GM19099 (cell line): ENCODE data around the gene NOL4L.

ENCODE experiments used
- POLR2A ChIP-seq: IDR thresholded peaks from 3 replicates; pipeline ENCODE4 v1.6.1; 2011; ENCODE audit warnings: low read depth; ENCODE audit not compliant: insufficient read length; ENCODE audit errors: extremely low read depth

NOL4L gene

DNA sequence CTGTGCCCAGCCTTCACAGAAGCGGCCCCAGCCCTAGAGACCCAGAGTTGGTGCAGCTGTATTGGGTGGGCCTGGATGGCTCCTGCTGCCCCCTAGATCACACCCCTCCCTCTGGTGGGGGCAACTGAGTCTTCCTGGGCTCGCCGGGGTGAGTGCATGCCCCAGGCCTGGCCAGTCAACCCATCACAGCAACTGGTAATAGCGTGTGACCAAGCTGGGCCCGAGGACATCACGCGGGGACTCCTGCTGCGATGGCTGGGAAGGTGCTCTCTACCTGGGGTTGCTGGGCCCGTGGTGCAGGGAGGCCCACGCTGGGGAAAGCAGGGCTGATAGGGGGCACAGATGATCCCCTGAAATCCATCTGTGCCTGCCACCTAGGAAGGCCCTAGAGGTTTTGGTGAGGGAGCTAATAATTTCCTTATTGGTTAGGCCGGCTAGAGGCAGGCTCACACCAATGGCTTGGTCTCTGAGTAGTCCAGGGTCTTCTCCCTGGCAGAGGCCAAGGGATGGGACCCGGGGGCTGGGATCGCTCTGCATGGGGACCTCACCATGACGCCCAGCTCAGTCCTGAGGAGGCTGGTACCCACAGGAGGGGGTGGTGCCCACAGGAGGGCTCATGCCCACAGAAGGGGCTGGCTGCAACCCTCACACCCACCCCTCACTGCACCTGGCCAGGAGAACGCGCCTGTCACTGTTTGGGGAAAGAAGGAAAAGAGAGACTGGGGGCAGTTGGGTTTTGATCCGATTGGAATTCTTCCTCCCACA, 123.1 kb downstream of the NOL4L start:
- no peak for TF ChIP-seq POLR2A

DNA sequence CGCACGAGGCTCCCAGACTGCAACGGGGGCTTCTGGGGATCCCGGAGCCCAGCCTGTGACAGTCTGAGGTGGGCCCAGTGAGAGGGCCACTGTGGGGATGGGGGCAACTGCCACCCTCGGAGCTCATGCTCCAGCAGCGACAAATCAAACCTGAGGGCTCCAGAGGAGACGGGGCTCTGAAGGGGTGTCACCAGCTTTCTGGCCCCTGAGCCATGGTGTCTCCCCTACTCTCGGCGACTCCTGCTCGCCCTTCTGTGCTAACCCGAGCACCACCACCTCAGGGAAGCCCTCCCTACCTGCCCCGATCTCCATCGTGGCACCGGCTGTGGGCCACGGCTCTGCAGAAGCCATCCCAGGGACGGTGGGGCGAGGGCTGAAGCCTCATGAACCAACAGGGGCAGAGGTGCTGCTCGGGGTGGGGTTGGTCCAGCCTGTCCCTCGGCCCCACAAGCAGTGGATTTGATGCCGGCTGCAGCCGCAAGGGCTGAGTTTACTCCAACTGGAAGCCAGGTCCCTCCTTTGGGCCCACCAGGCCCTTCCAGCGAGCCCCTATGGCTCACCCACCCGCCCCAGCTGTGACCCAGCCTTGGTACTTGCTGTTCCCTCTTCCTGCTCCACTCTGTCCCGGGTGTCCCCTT, 124.3 kb downstream of the NOL4L start:
- TF ChIP-seq POLR2A = no peak

DNA sequence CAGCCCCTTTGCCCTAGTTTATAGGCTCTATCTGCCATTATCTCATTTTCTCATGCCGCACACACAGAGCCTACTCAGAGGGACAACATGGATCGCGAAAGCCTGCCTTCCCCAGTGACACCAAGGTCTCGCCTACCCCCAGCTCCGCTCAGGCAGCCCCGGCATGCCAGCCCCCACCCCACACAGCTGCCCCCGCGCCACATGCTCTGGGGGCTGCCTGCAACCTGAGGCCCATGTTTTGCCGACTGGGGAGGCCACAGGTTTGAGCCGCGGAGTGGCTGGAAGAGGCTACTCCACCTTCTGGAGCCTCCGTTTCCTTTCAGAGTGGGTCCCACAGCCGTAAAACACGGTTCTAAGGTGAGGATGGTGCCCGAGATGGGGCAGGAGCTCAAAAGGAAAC, 124.9 kb downstream of the NOL4L start:
- no peak for TF ChIP-seq POLR2A

DNA sequence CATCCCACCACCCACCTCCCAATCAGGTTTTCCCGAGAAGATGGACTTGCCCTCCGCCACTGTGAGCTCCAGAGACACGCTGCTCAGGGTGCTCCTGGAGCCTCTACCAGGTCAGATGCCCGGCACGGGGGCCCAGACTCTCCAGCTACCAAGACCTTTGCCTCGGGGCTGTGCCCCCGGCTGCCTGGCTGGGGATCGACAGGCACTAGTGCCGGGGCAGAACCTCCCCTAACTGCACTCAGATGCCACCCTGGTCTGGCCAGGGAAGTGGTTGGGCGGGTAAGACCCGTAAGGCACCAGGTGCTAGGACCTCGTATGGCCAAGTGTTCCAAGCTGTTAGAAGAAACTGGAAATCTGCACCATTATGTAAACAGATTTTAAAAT, 126.3 kb downstream of the NOL4L start:
- no peak for TF ChIP-seq POLR2A

DNA sequence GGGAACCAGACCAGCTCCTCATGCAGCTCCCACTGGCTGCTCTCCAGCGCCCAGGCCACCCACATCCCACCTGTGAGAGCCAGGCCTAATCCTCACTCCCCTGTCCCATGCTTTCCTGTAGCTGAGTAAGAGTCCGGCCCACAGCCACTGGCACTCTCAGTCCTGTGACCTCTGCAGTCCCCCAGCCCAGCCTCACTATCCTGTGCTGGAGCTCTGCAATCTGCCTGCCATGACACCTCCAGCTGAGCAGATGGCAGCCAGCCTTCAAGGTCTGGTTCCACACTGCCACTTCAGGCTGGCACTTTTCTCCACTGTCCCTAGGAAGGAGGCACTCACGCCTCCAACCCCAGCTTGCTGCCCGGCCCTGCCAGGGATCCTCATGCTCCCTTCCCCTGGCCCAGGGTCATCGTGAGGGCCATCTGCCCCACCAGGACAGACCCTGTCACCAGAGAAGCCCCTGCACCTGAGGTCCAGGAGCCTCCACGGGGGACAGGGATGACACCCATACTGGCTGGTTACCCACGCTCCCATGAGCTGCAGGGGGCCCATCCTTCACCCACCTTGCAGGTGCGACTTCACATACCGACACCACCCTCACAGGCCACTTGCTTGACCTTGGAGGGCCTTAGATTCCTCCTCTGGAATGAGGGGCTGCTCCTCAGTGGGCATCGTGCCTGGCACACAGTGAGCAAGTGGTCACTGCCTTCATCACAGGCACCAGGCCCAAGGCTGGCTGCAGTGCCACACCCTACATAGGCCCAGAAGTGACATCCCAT, 126.9 kb downstream of the NOL4L start:
- TF ChIP-seq POLR2A = no peak

DNA sequence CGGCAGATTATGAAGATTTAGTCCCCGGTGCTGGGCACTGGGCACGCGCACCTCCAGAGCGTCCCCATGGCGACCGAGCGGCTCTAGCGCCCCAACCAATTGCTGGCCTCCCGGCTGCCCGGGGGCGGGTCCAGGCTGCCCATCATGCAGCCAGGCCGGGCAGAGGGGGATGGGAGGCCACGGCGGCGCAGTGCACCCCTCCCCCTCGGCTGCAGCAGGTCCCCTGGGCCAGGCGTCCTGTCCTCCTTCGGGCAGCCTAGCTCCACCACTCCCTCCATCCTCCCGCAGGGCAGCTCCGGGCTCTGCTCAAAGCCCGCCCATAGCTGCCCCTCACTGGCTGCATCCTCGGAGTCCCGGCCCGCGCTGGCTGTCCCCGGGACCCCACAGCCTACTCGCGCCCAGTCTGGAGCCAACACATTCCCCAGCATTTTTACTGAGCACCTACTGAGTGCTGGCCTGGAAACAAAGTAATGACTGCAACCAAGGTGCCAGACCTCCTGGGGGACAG, 127.6 kb downstream of the NOL4L start:
- no peak for TF ChIP-seq POLR2A

DNA sequence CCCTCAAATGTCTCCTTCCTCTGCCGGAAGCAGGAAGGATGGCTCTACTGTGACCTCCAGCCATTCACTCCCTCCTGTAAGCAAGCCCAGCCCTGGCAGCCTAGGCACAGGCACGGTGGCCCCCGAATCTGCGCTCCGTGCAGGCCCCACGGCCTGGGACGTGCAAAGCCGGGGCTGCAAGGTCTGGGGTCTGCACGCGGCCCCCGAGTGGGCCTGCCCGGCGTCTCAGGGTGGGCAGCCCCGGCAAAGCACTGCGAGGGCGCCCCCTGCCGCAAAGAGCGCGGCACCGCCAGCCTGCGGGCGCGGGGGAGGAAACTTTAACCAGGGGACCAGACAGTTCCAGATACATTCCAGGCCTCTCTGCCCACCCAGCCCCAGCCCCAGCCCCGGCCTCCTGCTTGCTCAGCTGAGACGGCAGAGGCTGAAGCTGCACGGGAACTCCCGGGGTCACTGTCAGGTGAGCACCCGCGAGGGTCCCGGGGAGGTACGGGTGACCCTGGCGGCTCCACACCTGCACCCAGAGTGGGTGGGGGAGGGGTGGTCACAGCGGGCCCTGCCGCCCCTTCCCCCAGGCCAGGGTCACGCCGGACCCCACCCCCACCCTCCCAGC, 128.2 kb downstream of the NOL4L start:
- TF ChIP-seq POLR2A = no peak

DNA sequence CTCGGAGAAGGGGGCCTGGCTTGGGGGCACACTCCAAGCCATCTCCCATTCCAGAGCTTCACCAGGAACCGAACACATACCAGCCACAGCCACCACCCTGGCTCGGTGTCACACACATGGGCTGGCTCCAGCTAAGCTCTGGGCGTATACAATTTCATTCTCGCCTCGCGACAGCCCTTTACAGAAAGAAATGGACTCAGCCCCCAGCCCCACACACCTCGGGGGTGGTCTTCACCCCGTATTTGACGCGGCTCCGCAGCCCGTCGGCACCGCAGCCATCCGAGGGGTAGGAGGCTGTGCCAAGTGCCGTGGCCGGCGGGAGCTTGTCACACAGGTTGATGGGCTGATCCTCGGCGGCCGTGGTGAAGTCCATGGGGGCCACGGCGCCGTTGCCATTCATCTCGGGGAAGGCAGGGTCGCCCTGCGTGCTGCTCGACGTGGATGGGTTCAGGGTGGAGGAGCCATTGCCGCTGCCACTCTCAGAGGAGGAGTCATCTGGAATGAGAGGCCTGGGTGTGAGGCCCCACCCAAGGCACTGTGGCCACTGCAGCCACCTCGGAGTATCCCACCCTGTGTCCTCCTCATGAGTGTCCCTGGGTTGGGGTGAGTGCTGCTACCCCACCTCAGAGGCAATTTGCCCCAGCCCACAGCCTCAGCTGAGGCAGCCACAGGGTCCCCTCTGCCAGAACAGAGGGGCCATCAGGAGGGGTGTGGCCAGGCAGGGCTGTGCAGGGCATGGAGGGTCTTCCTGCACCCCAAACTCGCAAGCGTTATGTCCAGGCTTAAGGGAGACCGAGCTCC, 129.0 kb downstream of the NOL4L start:
- TF ChIP-seq POLR2A = no peak

DNA sequence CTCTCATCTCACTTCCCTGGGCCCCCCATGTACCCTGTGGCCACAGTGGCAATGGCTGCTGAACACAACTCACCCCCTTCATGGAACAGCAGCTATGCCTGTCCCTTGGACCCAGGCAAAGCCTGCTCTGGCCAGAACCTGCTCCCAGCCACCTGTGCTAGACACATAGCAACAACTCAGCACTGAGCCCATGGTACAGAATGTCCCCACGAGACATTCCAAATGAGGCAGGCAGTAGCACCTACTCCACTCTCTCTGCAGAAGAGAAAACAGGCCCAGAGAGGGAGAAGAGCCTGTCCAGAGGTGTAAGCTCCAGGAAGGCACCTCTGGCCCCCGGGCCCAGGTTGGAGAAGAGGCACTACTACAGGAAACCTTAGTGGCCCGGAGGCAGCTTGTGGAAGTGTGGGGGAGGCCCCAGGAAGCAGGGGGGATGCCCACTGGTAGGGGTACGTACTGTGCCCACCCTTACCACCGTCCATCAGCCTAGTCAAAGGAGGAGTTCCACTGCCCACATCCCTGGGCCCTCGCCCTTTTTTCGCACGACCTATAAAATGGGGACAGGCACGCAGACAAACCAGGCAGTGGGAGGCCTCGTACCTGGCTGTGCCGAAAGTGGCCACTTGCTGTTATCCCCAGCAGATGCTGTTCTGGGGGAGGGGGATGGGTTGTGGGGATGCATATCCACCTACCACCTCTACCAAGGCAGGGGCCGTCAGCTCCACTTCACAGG, 129.8 kb downstream of the NOL4L start:
- TF ChIP-seq POLR2A = no peak

DNA sequence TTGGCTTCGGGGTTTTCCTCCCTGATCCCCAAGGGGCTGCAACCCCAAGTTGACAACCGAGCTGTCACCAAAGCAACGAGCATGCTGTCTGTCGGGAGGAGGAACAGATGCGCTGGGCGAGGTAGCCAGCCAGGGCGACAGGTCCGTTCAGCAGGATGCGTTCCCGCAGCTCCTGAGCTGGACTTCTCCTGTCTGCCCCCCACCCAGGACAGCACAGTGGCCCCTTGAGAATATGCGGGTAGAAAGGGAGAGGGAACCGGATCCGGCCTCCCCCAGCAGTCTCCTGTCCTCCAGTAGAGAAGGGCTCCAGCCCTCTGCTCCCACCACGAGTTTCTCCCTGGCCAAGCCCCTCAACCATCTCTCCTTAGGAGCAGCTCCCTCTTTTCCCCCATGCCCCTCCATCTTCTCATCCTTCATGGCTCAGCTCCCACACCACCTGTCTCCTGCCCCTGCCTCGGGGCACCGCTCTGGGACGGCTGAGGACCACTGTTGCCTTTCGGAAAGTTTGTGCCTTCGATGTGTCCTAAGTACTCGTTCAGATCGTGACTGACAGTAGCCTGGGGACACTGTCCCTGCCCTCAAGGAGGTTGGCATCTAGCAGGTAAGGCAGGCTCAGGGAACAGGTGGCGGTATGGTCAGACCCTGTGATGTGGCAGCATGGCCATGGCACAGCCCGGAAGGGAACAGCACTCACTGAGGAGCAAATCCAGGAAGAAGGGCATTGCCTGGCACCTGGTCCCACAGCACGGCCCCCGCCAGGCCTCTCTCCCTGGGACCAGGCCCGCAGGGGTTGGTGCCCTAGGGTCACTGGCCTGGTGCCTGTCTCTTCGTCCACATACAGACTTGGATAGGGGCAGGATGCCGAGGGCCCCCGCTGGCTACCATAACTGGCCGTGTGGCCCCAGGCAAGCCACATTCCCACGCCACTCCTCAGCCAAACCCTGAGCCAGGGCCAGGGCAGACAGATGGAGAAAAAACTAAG, 130.7 kb downstream of the NOL4L start:
- TF ChIP-seq POLR2A = no peak

DNA sequence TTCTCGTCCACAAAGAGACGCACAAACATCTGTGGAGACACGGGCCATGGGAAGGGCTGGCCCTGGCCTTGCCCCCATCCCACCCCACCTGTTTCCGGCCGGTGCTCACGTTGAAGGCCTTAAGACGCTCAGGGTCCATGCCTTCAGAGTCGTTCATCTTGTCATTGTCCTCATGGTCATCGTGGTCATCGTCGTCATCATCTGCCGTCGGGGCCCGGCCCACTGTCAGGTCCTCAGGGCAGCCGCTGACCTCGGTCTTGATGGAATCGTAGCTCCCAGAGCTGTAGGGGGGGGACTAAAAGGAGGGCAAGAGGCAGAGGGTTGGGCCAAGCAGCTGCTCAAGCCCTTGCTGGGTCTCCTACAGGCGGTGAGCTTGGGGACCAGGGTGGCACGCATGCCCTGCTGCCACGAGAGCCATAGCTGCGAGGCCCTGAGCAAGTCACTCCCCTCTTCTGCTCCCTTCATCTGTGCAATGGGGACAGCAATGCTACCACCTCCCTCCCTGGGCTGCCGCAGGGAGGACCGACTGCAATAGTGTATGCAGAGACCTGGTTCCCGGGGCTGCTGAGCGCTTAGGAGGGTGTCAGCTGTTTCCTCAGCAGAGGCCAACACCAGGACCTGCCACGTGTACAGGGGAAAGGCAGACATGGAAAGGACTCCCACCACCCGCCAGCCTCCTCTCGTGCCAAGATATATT, 131.5 kb downstream of the NOL4L start:
- TF ChIP-seq POLR2A = no peak
